GM21737 (cell line): ENCODE measurements around the gene ABCC1.

ENCODE experiments used
- ATAC-seq: cut with Tn5 transposase; IDR thresholded peaks from one replicate; pipeline ENCODE4 v1.9.1; 2021; ENCODE audit warnings: mild to moderate bottlenecking, moderate library complexity; ENCODE audit not compliant: unreplicated experiment

ABCC1 gene

GRCh38 chr16:15988268-15989013 lies 39.0 kb downstream of the ABCC1 start:
- ATAC-seq = no peak

DNA sequence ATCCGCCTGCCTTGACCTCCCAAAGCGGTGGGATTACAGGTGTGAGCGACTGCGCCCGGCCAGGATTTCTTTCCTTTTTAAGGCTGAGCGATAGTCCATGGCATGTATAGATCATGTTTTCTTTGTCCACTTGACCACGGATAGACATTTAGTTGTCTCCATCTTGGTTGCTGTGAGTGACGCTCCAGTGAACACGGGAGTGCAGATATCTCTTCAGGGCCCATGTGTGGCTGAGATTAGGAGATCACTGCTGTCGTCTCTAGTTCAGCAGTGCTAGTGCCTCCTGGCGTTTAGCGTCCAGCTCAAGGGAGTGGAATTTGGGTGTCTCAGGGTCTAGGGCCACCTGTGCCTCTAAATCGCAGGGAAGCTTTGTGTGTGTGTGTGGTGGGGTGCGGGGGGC lies 41.5 kb downstream of the ABCC1 start:
- ATAC-seq = no peak

GRCh38 chr16:15993128-15993527 lies 43.7 kb downstream of the ABCC1 start:
- no peak for ATAC-seq

DNA sequence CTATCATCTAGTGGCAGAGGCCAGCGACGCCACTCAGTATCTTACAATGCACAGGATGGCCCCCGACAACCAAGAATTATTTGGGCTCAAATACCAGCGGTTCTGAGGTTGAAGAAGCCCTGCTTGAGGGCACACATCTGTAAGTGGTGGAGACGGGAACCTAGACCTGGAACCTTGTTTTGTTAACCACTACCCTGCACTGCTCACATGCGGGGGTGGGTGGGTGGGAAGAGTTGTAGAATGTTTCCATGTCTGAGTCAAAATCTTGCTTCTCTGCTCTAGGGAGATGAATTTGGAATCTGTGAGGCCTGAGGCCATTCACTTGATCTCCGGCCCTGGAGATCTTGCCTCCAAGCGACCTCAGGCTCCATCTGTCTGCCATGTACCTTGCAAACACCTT lies 44.1 kb downstream of the ABCC1 start:
- no peak for ATAC-seq

GRCh38 chr16:15993946-15994665 lies 44.7 kb downstream of the ABCC1 start:
- ATAC-seq = no peak

- ATAC-seq = no peak
Observed at GRCh38 chr16:15996432-15997109, 47.2 kb downstream of the ABCC1 start.

- ATAC-seq = no peak
Observed at GRCh38 chr16:16000685-16001084, 51.3 kb downstream of the ABCC1 start.

DNA sequence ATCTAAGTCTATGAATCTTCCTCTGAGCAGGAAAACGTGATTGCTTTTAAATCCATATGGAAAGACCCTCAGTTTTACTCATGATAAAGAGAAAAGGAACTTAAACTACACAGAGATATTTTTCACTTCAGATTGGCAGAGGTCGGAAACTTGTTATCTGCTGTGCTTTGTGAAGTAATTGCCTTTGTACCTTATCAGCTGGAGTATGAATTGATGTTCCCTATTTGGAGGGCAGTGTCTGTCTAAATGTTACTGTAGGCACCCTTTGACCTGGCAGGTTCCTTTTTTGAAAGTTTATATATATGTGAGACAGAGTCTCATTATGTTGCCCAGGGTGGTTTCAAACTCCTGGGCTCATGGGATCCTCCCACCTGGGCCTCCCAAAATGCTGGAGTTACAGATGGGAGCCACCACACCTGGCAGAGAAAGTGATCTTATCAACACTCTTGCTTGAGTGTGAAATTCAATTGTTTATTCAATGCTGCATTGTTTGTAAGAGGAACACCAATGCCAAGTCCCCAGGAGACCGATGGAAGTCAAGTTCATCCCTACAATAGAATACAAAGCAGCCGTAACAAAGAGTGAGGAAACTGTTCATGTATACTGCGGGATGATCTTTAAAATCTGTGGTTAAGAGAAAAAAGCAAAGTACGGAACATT lies 52.3 kb downstream of the ABCC1 start:
- ATAC-seq = no peak

DNA sequence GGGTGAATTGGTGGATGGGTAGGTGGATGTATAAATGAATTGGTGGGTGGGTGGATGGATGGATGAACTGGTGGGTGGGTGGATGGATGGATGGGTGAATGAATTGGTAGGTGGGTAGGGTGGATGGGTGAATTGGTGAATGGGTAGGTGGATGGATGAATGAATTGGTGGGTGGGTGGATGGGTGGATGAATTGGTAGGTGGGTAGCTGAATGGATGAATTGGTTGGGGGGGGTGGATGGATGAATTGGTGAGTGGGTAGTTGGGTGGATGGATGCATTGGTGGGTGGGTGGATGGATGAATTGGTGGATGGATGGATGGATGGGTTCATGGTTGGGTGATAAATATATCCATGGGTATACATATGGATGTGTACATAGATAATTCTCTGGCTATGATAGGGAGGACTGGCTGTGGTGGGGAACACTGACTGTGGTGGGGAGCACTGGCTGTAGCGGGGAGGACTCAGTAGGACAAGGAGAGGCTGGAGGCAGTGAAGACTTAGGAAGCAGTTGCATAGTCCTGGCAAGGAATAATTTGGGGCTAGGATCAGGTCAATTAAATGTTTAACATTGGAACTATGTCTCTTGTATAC lies 54.4 kb downstream of the ABCC1 start:
- no peak for ATAC-seq

DNA sequence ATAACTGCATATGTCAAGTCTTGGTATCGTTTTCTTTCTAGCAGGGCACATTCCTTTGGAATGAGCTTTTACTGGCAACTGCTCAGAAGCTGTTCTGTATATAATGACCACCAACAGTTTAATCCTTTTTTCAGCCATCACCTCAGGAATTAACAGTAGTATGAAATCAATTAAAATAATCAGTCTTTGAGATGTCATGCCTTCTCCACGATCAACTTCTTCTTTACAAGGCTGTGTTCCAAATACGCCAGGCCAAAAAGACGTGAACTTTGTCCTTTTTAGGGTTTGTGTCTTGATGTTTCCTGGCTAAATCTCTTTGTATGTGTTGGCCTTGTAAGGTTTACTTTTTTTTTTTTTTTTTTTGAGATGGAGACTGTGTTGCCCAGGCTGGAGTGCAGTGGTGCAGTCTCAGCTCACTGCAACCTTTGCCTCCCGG lies 54.9 kb downstream of the ABCC1 start:
- ATAC-seq = no peak

DNA sequence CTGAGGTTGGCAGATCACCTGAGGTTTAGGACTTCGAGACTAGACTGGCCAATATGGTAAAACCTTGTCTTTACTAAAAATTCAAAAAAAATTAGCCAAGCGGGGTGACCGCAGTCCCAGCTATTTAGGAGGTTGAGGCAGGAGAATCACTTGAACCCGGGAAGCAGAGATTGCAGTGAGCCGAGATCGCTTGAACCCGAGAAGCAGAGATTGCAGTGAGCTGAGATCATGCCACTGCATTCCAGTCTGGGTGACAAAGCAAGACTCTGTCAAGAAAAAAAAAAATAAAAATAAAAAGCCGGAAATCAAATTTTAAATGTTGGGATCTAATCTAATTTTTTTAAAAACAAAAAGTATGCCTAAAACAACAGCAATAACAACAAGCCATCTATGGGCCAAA lies 56.3 kb downstream of the ABCC1 start:
- no peak for ATAC-seq

DNA sequence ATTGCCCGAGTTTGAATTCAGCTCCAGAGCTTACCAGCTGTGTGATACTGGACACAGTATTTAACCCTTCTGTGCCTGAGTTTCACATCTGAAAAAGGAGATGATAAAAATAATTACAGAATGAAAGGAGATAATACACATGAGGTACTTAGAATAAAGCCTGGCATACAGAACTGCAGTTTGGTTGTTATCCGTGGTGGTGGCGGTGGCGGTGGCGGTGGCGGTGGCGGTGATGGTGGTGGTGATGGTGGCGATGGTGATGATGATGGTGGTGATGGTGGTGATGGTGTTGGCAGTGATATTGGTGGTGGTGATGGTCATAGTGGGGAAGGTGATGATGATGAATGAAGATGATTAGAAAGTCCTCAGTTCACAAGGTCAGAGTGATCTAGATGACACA lies 57.2 kb downstream of the ABCC1 start:
- ATAC-seq = no peak

DNA sequence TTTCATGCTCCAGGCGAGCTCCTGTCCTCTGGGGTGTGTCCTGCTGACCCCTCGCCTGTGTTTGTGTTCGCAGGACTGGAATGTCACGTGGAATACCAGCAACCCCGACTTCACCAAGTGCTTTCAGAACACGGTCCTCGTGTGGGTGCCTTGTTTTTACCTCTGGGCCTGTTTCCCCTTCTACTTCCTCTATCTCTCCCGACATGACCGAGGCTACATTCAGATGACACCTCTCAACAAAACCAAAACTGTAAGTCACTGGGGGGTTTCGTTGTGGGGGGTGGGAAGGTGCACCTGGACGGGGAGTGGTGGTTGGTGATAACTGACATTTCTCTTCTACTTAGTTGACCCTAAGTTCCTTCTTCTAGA lies 58.3 kb downstream of the ABCC1 start:
- ATAC-seq = peak; percentile 60

- no peak for ATAC-seq
Observed at GRCh38 chr16:16008666-16009065, 59.2 kb downstream of the ABCC1 start.

GRCh38 chr16:16009401-16009800 lies 60.0 kb downstream of the ABCC1 start:
- no peak for ATAC-seq

GRCh38 chr16:16010194-16010593 lies 60.8 kb downstream of the ABCC1 start:
- ATAC-seq = no peak

DNA sequence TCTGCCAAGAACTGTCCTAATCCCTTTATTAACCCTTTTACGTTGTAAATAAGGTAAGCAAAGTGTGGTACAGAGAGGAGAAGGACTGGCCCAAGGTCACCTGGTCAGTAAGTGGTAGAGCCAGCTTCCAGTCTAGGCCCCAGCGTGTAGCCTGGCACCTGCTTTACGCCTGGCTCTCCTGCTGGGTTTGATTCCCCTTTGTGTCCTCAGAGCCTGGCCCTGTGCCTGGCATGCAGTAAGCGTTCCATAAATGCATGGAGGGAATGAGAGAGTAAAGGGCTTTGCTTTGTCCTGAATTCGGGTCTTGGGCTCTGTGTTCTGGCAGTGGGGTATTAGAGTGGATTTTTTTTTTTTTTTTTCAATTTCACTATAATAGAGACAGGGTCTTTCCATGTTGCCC lies 62.7 kb downstream of the ABCC1 start:
- no peak for ATAC-seq

DNA sequence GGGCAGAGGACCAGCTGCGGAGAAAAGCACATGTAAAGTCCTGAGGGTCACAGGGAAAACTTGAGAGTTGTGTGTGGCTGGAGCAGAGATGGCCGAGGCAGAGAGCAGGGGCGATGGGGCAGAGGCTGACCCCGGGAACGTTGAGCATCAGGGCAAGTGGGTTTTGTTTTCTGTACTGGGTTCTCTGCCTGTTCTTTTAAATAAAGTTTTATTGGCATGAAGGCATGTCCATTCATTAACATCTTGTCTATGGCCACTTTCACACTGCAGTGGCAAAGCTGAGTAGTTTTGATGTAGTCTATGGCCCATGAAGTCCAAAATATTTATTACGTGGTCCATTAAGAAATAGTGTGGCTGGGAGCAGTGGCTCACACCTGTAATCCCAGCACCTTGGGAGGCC lies 64.4 kb downstream of the ABCC1 start:
- ATAC-seq = no peak

DNA sequence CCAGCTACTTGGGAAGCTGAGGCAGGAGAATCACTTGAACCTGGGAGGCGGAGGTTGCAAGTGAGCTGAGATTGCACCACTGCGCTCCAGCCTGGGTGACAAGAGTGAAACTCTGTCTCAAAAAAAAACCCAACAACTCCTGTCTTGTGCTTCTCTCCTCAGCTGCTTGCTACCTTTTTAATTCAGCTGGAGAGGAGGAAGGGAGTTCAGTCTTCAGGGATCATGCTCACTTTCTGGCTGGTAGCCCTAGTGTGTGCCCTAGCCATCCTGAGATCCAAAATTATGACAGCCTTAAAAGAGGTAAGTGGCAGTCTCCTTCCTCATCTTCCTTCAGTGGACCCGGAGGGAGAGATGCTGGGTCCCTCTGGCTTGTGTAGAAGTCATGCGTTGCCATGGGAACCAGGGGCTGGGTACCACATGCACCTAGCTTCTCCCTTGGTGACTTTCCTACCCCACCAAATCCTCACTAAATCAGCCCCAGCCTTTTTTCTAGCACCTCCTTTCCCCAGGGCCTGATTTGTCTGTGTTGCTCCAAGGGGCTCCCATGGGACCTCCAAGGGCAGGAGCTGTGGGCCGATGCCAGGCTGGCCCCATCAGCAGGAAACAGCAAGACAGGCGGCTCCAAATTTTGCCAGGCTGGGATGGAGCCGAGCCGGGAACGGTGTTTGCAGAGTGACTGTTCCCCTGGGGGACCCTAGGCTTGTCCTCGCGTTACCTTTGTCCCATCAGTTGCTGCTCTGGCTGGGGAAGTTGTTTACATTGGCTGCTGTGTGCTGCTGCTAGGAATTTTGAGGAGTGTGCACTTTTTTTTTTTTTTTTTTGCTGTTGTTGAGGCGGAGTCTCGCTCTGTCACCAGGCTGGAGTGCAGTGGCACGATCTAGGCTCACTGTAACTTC lies 65.2 kb downstream of the ABCC1 start:
- no peak for ATAC-seq

DNA sequence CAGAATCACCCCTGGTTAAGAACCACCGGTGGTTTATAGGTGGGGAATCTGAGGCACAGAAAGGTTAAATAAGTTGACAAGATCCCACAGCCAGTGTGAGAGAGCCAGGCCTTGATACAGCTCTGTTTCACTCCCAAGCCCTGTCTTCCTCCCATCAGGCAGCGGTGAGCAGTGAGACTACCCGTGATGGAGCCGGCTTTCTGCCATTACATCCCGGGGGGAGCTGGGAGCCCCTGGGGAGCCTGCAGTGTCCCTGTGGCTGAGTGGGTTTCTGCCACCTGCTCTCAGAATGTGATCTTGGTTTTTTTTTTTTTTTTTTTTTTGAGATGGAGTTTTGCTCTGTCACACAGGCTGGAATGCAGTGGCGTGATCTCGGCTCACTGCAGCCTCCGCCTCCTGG lies 66.4 kb downstream of the ABCC1 start:
- no peak for ATAC-seq
